LNCAP (cell line): Measurements from ENCODE around the gene TRRAP.

Experiments used
- CTCF ChIP-seq: fragments of 450-650 bp; IDR thresholded peaks from 2 replicates; pipeline ENCODE4 v1.5.1; 2017; ENCODE audit warnings: mild to moderate bottlenecking

Gene TRRAP

GRCh38 chr7:98922392-98923187, 44.3 kb downstream of the TRRAP start:
- peak; percentile 65; the same call in 1 of the 2 replicates for TF ChIP-seq CTCF

GRCh38 chr7:98923512-98923911, 45.2 kb downstream of the TRRAP start:
- TF ChIP-seq CTCF = no peak

GRCh38 chr7:98927125-98927524, 48.8 kb downstream of the TRRAP start:
- TF ChIP-seq CTCF = no peak

GRCh38 chr7:98930464-98930863, 52.1 kb downstream of the TRRAP start:
- no peak for TF ChIP-seq CTCF

GRCh38 chr7:98930921-98931320, 52.6 kb downstream of the TRRAP start:
- no peak for TF ChIP-seq CTCF

GRCh38 chr7:98933321-98933720, 55.0 kb downstream of the TRRAP start:
- TF ChIP-seq CTCF = no peak

- no peak for TF ChIP-seq CTCF
Measured at GRCh38 chr7:98934267-98934666, 55.9 kb downstream of the TRRAP start.

GRCh38 chr7:98935811-98936210, 57.5 kb downstream of the TRRAP start:
- TF ChIP-seq CTCF = no peak
